HG02840 (cell line): ENCODE results near the gene SRPK3.
"Not testable (repeated sequence)": the region's sequence is repeated elsewhere in the genome, so short reads cannot be mapped to it uniquely, and the experiment has no call there.

Experiments
- ATAC-seq: cut with Tn5 transposase; IDR thresholded peaks from one replicate; pipeline ENCODE4 v1.9.1; 2021; ENCODE audit warnings: mild to moderate bottlenecking, moderate library complexity, moderate number of reproducible peaks; ENCODE audit not compliant: unreplicated experiment, low FRiP score

Gene SRPK3

GRCh38 chrX:153803211-153804099, 22.6 kb downstream of the SRPK3 start:
- ATAC-seq: no peak

DNA sequence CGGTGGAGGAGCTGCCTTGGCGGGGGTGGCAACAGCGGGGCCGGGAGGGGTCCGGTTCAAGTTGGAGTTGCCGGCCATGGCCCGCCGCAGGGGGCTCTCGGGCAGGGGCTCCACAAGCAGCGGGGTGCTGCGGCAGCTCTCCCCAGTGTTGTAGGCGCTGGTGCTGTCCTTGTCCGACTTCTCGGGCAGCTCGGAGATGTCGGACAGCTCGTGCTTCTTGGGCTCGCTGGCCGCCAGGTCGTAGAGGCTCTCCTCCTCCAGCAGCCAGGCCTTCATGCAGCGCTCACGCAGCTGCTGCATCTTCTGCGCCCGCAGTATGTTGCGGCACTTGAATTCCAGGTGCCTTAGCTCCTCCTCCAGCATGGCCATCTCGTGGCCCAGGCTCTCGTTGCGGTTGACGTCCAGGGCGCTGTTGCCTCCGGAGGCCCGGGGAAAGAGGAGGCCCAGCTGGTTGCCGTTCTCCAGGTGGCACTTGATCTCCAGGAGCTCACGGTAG, 23.3 kb downstream of the SRPK3 start:
- ATAC-seq: no peak

- no peak for ATAC-seq
Observed at GRCh38 chrX:153804621-153805020, 23.8 kb downstream of the SRPK3 start.

GRCh38 chrX:153805436-153805835, 24.6 kb downstream of the SRPK3 start:
- ATAC-seq: no peak

DNA sequence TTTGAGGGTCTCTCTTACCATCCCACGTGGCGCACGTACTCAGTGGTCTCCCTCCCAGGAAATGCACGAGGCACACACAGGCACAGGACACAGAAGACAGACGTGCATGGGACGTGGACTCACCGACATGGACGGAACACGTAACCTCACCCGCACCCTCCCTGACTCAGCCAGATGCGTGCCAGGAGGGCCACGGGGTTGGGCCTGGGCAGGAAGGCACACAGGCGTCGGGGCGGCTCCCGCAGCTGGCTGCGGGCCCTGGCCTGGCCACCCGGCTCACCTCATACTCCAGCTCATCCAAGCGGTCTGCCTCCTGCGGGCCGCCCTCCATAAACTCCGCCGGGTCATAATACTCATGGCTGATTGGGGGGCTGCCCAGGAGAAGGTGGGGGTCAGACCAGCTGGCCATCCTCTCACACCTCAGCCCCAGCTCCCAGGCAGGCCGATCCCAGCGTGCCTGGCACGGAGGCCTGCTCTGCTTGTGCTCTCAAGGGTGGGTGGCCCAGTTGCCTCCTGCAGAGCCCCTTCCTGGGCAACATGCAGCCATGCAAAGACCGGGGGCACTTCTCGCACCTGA, 26.2 kb downstream of the SRPK3 start:
- no peak for ATAC-seq

DNA sequence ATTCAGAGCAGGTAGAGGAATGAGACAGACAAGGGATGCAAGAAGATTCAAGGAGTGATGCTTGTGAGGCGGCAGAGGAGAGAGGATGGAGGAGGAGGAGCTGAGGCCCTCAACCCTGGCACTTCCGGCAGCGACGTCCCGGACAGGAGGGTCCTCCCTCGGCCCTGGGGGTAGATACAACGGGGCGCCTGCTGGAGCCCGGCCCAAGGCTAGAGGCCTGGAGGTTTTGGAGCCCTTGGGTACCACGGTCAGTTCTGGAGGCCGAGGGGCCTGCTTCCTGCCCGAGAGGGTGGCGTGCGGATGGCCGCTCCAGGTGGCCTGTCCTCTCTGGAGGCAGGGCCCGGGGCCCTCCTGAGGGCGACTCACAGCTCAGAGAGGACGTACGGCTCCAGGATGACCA, 27.1 kb downstream of the SRPK3 start:
- ATAC-seq: no peak

- ATAC-seq: no peak
Observed at GRCh38 chrX:153812220-153812619, 31.4 kb downstream of the SRPK3 start.

DNA sequence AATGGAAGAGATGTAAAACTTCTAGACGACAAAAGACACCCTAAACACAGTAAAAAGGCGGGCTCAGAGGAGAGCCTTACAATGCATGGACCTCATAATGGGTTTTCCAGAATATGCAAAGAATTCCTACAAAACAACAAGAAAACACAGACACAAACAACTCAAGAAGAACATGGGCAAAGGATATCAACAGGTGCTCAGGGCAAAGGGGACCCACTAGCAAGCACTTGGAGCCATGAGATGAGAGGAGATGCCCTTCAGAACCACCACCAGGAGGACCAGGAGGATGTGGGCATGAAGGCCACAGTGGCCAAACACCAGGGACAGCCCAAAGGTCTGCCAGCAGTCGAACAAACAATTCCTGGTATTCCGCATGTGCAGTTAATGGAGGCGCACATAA, 32.3 kb downstream of the SRPK3 start:
- no peak for ATAC-seq

DNA sequence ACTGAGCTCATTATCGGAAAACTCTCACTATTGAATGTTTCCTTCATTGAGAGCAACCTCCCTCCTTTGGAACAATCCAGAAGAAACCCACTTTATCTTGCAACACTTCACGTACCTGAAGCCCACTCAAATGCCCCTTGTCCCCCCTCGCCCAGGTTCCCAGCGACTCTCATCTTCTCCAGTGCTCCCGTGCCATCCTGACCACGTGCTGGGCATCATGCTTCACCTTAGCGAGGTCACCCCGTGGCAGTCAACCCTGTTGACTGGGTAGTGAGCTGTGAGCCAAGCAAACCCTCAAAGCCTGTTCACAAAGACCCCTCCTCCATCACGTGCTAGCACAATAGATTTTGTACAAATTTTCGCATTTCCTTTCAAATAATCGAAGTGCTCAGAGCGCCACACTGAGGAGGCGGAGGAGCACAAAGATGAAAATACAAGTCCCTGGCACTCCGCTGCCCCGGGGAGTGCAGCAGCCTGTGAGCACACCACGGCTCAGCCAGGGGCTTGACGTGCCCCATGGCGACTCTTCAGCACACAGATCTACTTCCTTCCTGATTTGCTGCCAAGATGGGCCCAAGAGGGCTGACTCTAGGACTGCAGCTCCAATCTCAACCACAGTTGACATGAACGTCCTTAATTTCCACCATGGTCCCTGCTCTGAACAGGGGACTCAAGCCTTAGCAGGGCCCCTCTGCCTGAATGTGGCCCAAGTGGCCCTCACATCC, 33.9 kb downstream of the SRPK3 start:
- no peak for ATAC-seq

DNA sequence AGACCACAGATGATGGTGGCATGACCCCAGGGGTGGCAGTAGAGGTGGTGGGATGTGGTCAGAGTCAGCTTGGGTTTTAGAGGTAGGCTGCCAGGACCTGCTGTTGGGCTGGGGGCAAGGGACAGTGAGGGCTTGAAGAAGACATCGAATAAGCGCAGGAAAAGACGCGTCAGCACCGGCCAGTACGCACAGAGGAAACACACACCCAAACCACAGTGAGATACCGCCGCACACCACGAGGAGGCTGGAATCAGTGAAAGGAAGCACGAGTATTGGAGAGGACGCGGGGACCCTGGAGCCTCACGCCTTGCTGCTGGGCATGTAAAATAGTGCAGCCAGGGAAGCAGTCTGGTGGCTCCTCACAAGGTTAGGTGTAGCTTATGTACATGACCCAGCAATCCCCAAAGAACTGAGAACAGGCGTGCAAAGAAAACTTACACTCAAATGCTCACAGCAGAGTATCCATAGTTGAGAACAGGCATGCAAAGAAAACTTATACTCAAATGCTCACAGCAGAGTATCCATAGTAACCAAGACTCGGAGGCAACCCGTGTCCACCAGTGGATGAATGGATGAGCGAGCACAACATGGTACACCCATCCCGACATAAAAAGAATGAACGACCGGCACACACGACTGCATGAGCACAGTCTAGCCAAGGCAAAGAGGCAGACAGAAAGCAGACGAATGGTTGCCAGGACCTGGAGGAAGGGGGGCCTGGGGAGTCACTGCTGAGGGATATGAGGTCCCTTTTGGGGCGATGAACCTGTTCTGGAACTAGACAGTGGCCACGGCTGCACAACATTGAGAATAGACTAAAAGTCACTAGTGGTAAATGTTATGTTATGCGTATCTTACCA, 36.2 kb downstream of the SRPK3 start:
- no peak for ATAC-seq

- not testable (repeated sequence) for ATAC-seq
Observed at GRCh38 chrX:153818064-153818463, 37.2 kb downstream of the SRPK3 start.

DNA sequence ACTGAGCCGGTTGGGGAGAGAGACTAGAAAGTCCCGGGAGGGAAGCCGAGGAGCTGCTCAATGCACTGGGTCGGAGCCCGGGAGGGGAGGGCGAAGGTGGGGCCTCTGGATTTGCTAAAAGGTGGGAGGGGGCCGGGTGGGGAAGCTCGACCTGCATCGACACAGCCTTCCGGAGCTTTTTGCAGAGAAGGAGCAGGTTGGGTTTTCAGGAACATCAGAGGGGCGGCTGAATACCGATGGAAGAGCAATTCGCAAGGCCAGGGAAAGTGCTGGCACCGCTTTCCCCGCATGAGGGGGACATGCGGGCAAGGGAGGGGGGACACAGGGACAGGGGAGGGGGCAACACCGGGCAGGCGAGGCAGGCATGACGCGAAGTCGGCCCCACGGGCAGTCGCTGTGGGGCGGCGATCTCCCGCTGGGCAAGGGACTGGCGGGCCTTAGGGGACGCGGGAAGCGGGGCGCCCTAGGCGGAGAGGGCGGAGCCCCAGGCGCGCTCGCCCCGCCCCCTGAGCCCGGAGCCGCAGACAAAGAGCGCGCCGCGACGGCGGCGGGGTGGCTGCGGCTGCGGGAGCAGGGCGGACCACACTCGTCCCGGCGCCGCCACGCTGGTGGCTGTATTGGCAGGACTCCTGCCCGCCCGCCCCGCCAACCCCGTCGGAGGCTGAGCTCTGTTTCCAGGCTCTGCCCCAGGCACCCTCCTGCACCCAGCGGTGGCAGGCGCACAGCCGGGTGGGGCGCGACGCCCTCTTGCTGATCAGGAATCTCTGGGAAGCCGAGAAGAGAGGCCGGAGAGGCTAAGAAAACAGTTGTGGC, 37.9 kb downstream of the SRPK3 start:
- no peak for ATAC-seq

DNA sequence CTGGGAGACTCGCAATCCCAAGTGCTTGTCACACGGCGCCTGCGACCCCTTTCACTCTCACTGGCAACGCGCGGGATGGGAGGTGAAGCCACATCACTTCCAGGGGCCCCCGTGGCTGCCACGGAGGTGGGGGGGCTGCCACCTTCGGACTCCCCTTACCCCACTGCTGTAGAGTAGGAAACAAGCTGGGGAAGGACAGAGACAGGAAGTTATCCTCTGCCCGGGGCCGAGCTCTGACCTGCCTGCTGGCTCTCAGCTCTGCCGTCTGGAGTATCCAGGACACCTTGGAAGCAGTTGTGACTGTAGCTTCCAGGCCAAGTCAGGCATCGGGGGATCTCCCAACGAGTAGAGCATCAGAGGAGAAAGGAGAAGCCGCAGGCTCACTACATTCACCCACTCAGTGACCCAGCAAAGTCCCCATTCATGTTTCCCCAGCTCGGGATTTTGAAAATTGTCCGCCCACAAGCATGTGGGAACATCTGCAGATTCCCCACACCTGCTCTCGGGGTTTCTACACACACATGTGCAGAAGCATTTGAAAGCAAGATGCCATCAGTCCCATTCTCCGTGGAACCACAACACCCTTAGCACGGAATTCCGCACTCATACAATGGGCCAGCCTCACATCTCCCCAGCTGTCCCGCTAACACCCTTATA, 38.7 kb downstream of the SRPK3 start:
- ATAC-seq: no peak

DNA sequence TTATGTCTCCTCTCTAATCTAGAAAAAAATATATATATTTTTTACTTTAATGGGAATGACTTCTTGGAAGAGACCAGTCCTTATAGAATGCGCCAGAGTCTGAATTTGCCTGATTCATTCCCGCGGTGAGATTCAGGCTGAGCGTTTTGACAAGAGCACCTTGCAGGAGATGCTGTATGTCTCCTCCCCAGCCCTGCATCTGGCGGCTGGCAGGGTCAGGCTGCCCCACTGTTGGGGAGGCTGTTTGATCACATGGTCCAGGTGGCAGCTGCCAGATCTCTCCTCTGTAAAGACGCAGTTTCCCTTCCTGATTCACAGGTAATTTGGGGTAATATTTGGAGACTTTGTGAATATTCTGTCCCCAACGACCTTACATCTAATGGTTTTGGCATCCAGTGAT, 39.8 kb downstream of the SRPK3 start:
- ATAC-seq: no peak

DNA sequence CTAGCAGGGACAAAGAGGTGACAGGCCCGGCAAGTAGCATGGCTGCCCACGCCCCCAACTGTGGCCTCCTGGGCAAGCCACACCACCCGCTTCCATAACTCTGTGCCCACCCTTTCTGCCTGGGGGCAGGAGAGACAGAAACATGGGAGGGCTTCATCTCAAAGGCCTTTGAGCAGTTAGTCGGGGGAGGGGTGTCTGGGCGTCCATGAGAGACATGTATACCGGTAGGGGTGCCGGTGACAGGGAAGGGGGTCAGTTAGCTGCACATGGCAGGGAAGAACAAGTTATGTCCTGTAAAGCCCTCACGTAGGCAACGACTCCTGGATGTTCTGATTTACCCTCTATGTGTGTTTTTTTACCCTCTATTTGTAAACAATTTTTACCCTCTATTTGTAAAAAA, 40.2 kb downstream of the SRPK3 start:
- no peak for ATAC-seq

- no peak for ATAC-seq
Observed at GRCh38 chrX:153824348-153824747, 43.5 kb downstream of the SRPK3 start.

- ATAC-seq: no peak
Observed at GRCh38 chrX:153825042-153825441, 44.2 kb downstream of the SRPK3 start.

DNA sequence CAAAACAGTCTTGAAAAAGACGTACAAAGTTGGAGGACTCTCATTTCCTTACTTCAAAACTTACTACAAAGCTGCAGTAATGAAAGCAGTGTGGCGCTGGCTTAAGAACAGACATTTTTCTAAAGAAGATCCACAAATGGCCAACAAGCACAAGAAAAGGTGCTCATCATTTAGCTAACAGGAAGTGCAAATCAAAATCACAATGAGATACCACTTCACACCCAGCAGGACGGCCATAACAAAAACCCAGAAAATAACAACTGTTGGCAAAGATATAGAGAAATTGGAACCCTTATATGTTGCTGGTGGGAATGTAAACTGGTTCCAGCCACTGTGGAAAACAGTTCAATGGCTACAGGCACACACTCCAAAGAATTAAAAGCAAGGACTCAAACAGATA, 46.2 kb downstream of the SRPK3 start:
- ATAC-seq: no peak

GRCh38 chrX:153827903-153828302, 47.1 kb downstream of the SRPK3 start:
- ATAC-seq: no peak
